Heart left ventricle (tissue), 13 donors: Measurements from ENCODE around the gene HSPA14.

Experiments used
- CTCF ChIP-seq, 12 donors: fragments of 200-600 bp; sonication (generic) in 4 of 12; IDR thresholded peaks; one replicate each; pipeline versions ENCODE4 v1.5.0 to v1.8.0; 2018 to 2022; ENCODE audit warnings: antibody characterized with exemption in 12 of 12, mild to moderate bottlenecking in 5 of 12
- POLR2A ChIP-seq, 2 donors: fragments of 450-650 bp; IDR thresholded peaks; one replicate each; pipeline ENCODE4 v1.6.1; 2017; ENCODE audit warnings: antibody characterized with exemption in 2 of 2, mild to moderate bottlenecking in 2 of 2, moderate library complexity in 2 of 2
- donor health status: ischemic (EF 13 %, LVEDD 7.1; RV severe dilation, severe dysfunction).
- donor health status: DM: no; HTN: yes; CAD: no.
- donor health status: DM: no; HTN: no; CAD: no.
- donor health status: ischemic (EF 25% LVEDD 6.9; RV normal size, moderate dysfunction).
- donor health status: ischemic (EF 25% LVEDD 5.7; RV mildly dilated, moderate dysfunction).
- donor health status: ischemic (EF 35%, LVEDD 5.7; RV mildly dilated, moderate dysfunction).
- donor health status: nonischemic (EF 11% LVEDD 7.7; RV severe dilation, severe dysfunction).
- donor health status: DM: yes; HTN: yes; CAD: no.
- donor health status: PGD.
- donor health status: ischemic (EF 29% LVEDD 5.4; RV normal size, mild dysfunction).
- donor health status: nonischemic (EF 23%, LVEDD 6.1; RV moderate dilation, normal function).

GRCh38 chr10:14916600-14916999 lies 78.5 kb downstream of the HSPA14 start:
- TF ChIP-seq CTCF (IDR thresholded peaks at IDR 0.05): no peak
- TF ChIP-seq POLR2A (IDR thresholded peaks at IDR 0.05): no peak
